Keratinocyte (primary cell): ENCODE data around the gene EN2. TPM values are rescaled to one million over a fixed set of nuclear protein-coding genes. Genes with fewer than 3 reads are reported as not detected.
A peak's percentile ranks its signal among the peaks of the same experiment; 100 is the strongest.

Experiments
- DNase-seq: peaks from one replicate; pipeline ENCODE4 v3.0.0-alpha.2; 2011; ENCODE audit warnings: low read depth, missing footprints, low spot score
- FAIRE-seq: peaks from 2 replicates; lab custom pipeline; 2011; peaks lifted over from hg19 to GRCh38; lab: Jason Lieb, UNC
- H2AFZ ChIP-seq: 2 replicates; pipeline ENCODE4 v1.6.0; 2012; ENCODE audit warnings: low read length, control low read depth, inconsistent platforms; ENCODE audit not compliant: control insufficient read depth
- H3K27ac ChIP-seq: 2 replicates; pipeline ENCODE4 v1.5.1; 2011; ENCODE audit warnings: low read length; ENCODE audit not compliant: control insufficient read depth, insufficient read depth
- H3K27me3 ChIP-seq: 3 replicates; pipeline ENCODE4 v1.6.0; 2011; ENCODE audit warnings: low read length; ENCODE audit not compliant: control insufficient read depth, insufficient read depth; ENCODE audit errors: extremely low read depth
- H3K36me3 ChIP-seq, 2 experiments: 2 replicates in 1 of 2; 3 replicates in 1 of 2; pipeline ENCODE4 v1.5.1; 2011; ENCODE audit warnings: low read length in 2 of 2, mild to moderate bottlenecking in 1 of 2; ENCODE audit not compliant: control insufficient read depth in 2 of 2, insufficient read depth in 2 of 2; ENCODE audit errors: extremely low read depth in 1 of 2
- H3K4me1 ChIP-seq: 3 replicates; pipeline ENCODE4 v1.5.1; 2011; ENCODE audit warnings: low read length; ENCODE audit not compliant: control insufficient read depth, insufficient read depth; ENCODE audit errors: extremely low read depth
- H3K4me2 ChIP-seq: 3 replicates; pipeline ENCODE4 v1.6.0; 2011; ENCODE audit warnings: low read depth, low read length; ENCODE audit not compliant: control insufficient read depth, insufficient read depth; ENCODE audit errors: extremely low read depth
- H3K4me3 ChIP-seq, 3 experiments: fragments of 200-600 bp in 1 of 3; sonication (generic) in 1 of 3; 2 replicates in 2 of 3; 3 replicates in 1 of 3; pipeline ENCODE4 v1.5.1; 2011 to 2016; ENCODE audit warnings: low read length in 3 of 3, mild to moderate bottlenecking in 3 of 3, control low read depth in 2 of 3, inconsistent platforms in 1 of 3, low read depth in 1 of 3, mixed read lengths in 1 of 3, mixed run types in 1 of 3, moderate library complexity in 1 of 3; ENCODE audit not compliant: control insufficient read depth in 2 of 3, insufficient read depth in 2 of 3; ENCODE audit errors: extremely low read depth in 1 of 3
- H3K79me2 ChIP-seq: 2 replicates; pipeline ENCODE4 v1.6.0; 2012; ENCODE audit warnings: low read length; ENCODE audit not compliant: control insufficient read depth, insufficient read depth
- H3K9ac ChIP-seq: 3 replicates; pipeline ENCODE4 v1.6.0; 2011; ENCODE audit warnings: low read length; ENCODE audit not compliant: control insufficient read depth, insufficient read depth; ENCODE audit errors: extremely low read depth
- H3K9me1 ChIP-seq: 3 replicates; pipeline ENCODE4 v1.6.0; 2011; ENCODE audit warnings: low read length; ENCODE audit not compliant: control insufficient read depth, insufficient read depth; ENCODE audit errors: extremely low read depth
- H3K9me3 ChIP-seq: 2 replicates; pipeline ENCODE4 v1.5.1; 2012; ENCODE audit warnings: low read depth, low read length; ENCODE audit not compliant: control insufficient read depth
- H4K20me1 ChIP-seq: 3 replicates; pipeline ENCODE4 v1.6.0; 2011; ENCODE audit warnings: low read length; ENCODE audit not compliant: control insufficient read depth, insufficient read depth; ENCODE audit errors: extremely low read depth
- CTCF ChIP-seq, 3 experiments: IDR thresholded peaks in 1 of 3; conservative IDR thresholded peaks in 1 of 3; optimal IDR thresholded peaks in 1 of 3; 2 replicates in 2 of 3; 3 replicates in 1 of 3; pipeline versions ENCODE3 to v1.5.1; 2011; ENCODE audit warnings: low read length in 3 of 3, mild to moderate bottlenecking in 3 of 3, moderate library complexity in 2 of 3, control low read depth in 1 of 3, inconsistent platforms in 1 of 3; ENCODE audit not compliant: insufficient read depth in 2 of 3; ENCODE audit errors: extremely low read depth in 1 of 3
- EZH2 ChIP-seq: IDR thresholded peaks from one replicate; pipeline ENCODE4 v1.6.1; 2012; ENCODE audit warnings: inconsistent platforms, mild to moderate bottlenecking, low read length, moderate library complexity
- dilution Hi-C: fragments of 300-500 bp; cut with MboI; formaldehyde crosslinking; loops from one replicate; pipeline ENCODE4 v1.7.0; 2020; ENCODE audit warnings: low sequenced_read_pairs; ENCODE audit not compliant: extremely low pct_ligation_motif_present
- polyA plus RNA-seq, 5 experiments: library from polyadenylated mRNA; depleted of rRNA in 3 of 5; stranded (reverse) in 3 of 5; stranded (forward) in 1 of 5; unstranded in 1 of 5; fragments of >200 nt; gene quantifications; 1 replicate in 1 of 5; 2 replicates in 3 of 5; 3 replicates in 1 of 5; pipeline versions ENCODE4 v1.2.1 to v1.2.3, GENCODE V29; 2011 to 2012; ENCODE audit warnings: missing spikeins in 2 of 5, low read depth in 1 of 5, low replicate concordance in 1 of 5

EN2 gene
- polyA plus RNA-seq, 1 donor (not counting 4 experiments of a cell fraction or from before 2014, with no cell fraction given): 0.05 TPM

GRCh38 chr7:155508376-155509358 is 50.7 kb downstream of the EN2 start:
- no peak overlapping the region for H3K27ac ChIP-seq
- FAIRE-seq: no peak
- H3K27me3 ChIP-seq: peaks cover 73% of the 10 kb centered on the region
- H2AFZ ChIP-seq: no peak overlapping the region
- H3K4me3 ChIP-seq: no peak overlapping the region
- H3K36me3 ChIP-seq: no peaks in the 10 kb centered on the region
- H3K9me1 ChIP-seq: no peaks in the 10 kb centered on the region
- H4K20me1 ChIP-seq: no peaks in the 10 kb centered on the region
- H3K4me1 ChIP-seq: no peaks in the 10 kb centered on the region
- no peak for DNase-seq
- H3K4me2 ChIP-seq: no peak overlapping the region
- no peak overlapping the region for H3K9ac ChIP-seq
- no peaks in the 10 kb centered on the region for H3K79me2 ChIP-seq
- TF ChIP-seq CTCF (optimal IDR thresholded peaks at IDR 0.05 in 1 of 3, IDR thresholded peaks at IDR 0.05 in 1 of 3, conservative IDR thresholded peaks at IDR 0.05 in 1 of 3; ENCODE audit: extremely low read depth in 1 of 3, insufficient read depth in 2 of 3, low read length in 3 of 3) (no peak), EZH2 (peak; percentile 43)
- H3K9me3 ChIP-seq: no peaks in the 10 kb centered on the region
- dilution Hi-C loops: no loop called here

DNA sequence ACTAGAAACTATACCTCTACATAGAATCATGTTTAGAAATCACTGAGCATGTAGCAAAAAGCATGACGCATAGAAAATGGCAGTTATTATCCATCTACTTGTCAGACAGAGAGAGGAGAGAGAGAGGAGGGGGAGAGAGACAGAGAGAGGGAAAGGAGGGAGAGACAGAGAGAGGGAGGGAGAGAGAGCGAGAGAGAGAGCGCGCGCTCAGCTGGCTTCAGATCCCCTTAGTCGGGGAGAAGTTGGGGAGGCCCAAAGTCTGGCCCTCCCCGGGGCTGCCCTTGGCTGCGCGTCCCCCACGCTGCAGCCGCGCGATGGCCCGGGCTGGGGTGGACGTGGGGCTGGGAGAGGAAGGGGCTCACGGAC is 51.4 kb downstream of the EN2 start:
- dilution Hi-C loops: no loop called here
- no peak overlapping the region for H3K9ac ChIP-seq
- no peaks in the 10 kb centered on the region for H3K9me3 ChIP-seq
- H3K27ac ChIP-seq: no peak overlapping the region
- no peaks in the 10 kb centered on the region for H3K79me2 ChIP-seq
- no peak overlapping the region for H3K4me3 ChIP-seq
- H3K4me2 ChIP-seq: no peak overlapping the region
- no peaks in the 10 kb centered on the region for H4K20me1 ChIP-seq
- no peak for TF ChIP-seq CTCF (optimal IDR thresholded peaks at IDR 0.05 in 1 of 3, IDR thresholded peaks at IDR 0.05 in 1 of 3, conservative IDR thresholded peaks at IDR 0.05 in 1 of 3; ENCODE audit: extremely low read depth in 1 of 3, insufficient read depth in 2 of 3, low read length in 3 of 3)
- TF ChIP-seq EZH2: peak; percentile 25
- no peak overlapping the region for H2AFZ ChIP-seq
- H3K4me1 ChIP-seq: no peaks in the 10 kb centered on the region
- H3K36me3 ChIP-seq: no peaks in the 10 kb centered on the region
- DNase-seq (no peak), FAIRE-seq (no peak)
- H3K27me3 ChIP-seq: peaks cover 73% of the 10 kb centered on the region
- H3K9me1 ChIP-seq: no peaks in the 10 kb centered on the region
